ENCODE results near the gene ARHGEF28.

GRCh38 chr5:73979321-73979720 lies 353.3 kb downstream of the ARHGEF28 start:
- TF ChIP-seq CTCF (IDR thresholded peaks at IDR 0.05) (no peak), EZH2 (IDR thresholded peaks at IDR 0.05) (no peak), EZH2phosphoT487 (IDR thresholded peaks at IDR 0.05) (no peak)
